ENCODE measurements around the gene SMAD3. TPM values are rescaled to one million over a fixed set of nuclear protein-coding genes. Genes with fewer than 3 reads are reported as not detected.

SMAD3 gene
- total and polyA plus RNA-seq, 10 of the 15 experiments (the other 5 are each of a cell fraction or from before 2014, with no cell fraction given): 5.6 to 43.2 (median 16.0) TPM

DNA sequence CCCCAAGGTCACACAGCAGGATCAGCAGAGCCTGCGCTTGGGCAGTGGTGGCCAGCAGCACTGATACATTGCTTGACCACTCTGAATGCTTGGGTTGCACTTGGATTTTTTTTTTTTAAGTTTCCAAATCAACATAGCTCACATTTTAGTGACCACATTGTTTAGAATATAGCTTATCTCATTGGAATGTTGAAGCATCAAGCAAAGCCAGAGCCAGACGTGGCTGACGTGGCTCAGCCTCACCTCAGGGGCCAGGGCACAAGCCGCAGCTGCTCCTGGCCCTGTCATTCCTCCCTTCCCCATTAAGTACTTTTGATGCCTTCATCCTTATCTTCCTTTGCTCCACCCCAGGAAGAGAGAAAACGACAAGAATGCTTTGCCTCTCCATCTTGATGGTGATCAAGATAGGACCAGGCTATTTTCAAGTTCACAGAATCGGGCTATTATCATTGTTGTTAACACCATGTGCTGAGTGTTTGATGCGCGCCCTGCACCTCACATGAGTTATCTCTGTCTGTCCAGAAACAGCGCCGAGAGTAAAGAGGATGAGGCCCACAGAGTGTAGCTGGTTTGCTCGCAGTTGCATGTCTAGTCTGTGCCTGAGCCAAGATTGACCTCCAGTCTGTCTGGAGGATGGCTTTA, 113.3 kb downstream of the SMAD3 start:
- POLR2A ChIA-PET: interaction anchor here (1.1 kb wide), 1 partner anchor 13 kb away, joined by 3 read pairs; no protein-coding TSS in a partner anchor
- CTCF ChIA-PET: interaction anchor here (0.7 to 1.1 kb wide), 4 partner anchors 43 to 231 kb away, joined by 3 to 4 read pairs (median 4); no protein-coding TSS in a partner anchor
- SMC1A ChIA-PET (ENCODE audit: uncharacterized antibody, unreplicated experiment): interaction anchor here (1.2 to 1.3 kb wide), 2 partner anchors 9 to 77 kb away, joined by 3 to 4 read pairs; no protein-coding TSS in a partner anchor

More for the DNA sequence above, 113.3 kb downstream of the SMAD3 start:
- RAD21 ChIA-PET (ENCODE audit: unreplicated experiment): interaction anchor here (0.7 to 1.2 kb wide), 2 partner anchors 77 to 90 kb away, joined by 4 to 5 read pairs; no protein-coding TSS in a partner anchor
- TF ChIP-seq ATF7 (IDR thresholded peaks at IDR 0.05; ENCODE audit: low read depth): no peak
- no peak for TF ChIP-seq CEBPZ (IDR thresholded peaks at IDR 0.05; ENCODE audit: low read depth, low read length)
- TF ChIP-seq BRCA1 (IDR thresholded peaks at IDR 0.05; ENCODE audit: low read depth, low read length): no peak
- TF ChIP-seq TARDBP (IDR thresholded peaks at IDR 0.05; ENCODE audit: borderline replicate concordance): no peak
- no peak for TF ChIP-seq LARP7 (IDR thresholded peaks at IDR 0.05)
- TF ChIP-seq NR2C1 (IDR thresholded peaks at IDR 0.05): no peak
- TF ChIP-seq CBX3 (IDR thresholded peaks at IDR 0.05; ENCODE audit: borderline replicate concordance, low read depth): no peak
- Histone ChIP-seq H3K27ac (ENCODE audit: control insufficient read depth, insufficient read depth) (no peak overlapping the region), H3K4me2 (ENCODE audit: control insufficient read depth, insufficient read depth) (no peak overlapping the region), H2AFZ (ENCODE audit: control insufficient read depth, low read depth, low read length) (no peak overlapping the region), H3K4me1 (ENCODE audit: control insufficient read depth, insufficient read depth, low read length) (peaks cover 20% of the 10 kb centered on the region), H3K4me3 (no peak overlapping the region), H3K27me3 (replicated peaks in 1 of 2; ENCODE audit: control insufficient read depth in 2 of 2, insufficient read depth in 2 of 2, low read length in 1 of 2) (no peaks in the 10 kb centered on the region), H3K79me2 (ENCODE audit: control insufficient read depth, insufficient read depth, low read length) (no peaks in the 10 kb centered on the region), H4K20me1 (ENCODE audit: control insufficient read depth, insufficient read depth) (no peaks in the 10 kb centered on the region), H3K9ac (ENCODE audit: control insufficient read depth, insufficient read depth, low read length) (no peak overlapping the region), H3K9me3 (replicated peaks; ENCODE audit: control insufficient read depth, insufficient read depth, low read length) (no peaks in the 10 kb centered on the region), H3K36me3 (ENCODE audit: control insufficient read depth in 2 of 2, insufficient read depth in 2 of 2, low read length in 1 of 2) (peaks cover 23 to 33% of the 10 kb centered on the region in 2 experiments)
- no peak for DNase-seq (ENCODE audit: low read depth, low spot score)
- intact Hi-C loops (cut with micrococcal nuclease; ENCODE audit: unreplicated experiment): no loop called here
- no peak for FAIRE-seq
- ATAC-seq: no peak
- in situ Hi-C loops (cut with MboI): no loop called here
- 96% methylated on average over 11 of the region's 11 CpGs for WGBS (ENCODE audit: insufficient coverage, insufficient replicate concordance, low lambda C conversion rate, missing lambda C conversion rate)
- BruUV-seq (replicated peaks): no TSS peak
